Body of pancreas (tissue), 4 donors: ENCODE measurements around the gene ANO4.

Experiments used
- POLR2A ChIP-seq, 3 donors: fragments of 450-650 bp; IDR thresholded peaks; one replicate each; pipeline ENCODE4 v1.6.1; 2016; ENCODE audit warnings: antibody characterized with exemption in 3 of 3, mild to moderate bottlenecking in 2 of 3
- TF ChIP-seq, protein P1 (sequence below), 7 experiments: fragments of 450-650 bp in 4 of 7; fragments of 200-600 bp in 3 of 7; sonication (generic) in 3 of 7; IDR thresholded peaks; one replicate each; pipeline ENCODE4 v1.5.1; 2016 to 2019; ENCODE audit warnings: antibody characterized with exemption in 7 of 7

DNA sequence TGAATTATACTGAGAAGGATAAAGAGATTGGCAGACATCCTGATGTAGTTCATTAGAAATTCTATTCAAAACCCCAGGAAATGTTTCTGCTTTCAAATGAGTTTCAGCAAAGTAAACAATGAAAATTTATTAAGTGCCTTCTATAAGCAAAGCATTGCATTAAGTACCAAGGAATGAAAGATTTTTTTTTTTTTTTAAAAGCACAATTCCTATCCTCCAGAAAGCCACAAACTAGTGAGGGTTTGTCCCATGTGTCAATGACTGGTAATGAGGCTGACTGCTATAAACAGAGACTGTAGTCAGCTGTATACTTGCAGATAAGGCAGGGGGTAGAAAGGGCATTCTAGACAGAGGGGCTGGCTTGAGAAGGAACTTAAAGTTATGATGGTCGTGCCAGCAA lies 6.7 kb downstream of the ANO4 start:
- TF ChIP-seq, protein P1, sequence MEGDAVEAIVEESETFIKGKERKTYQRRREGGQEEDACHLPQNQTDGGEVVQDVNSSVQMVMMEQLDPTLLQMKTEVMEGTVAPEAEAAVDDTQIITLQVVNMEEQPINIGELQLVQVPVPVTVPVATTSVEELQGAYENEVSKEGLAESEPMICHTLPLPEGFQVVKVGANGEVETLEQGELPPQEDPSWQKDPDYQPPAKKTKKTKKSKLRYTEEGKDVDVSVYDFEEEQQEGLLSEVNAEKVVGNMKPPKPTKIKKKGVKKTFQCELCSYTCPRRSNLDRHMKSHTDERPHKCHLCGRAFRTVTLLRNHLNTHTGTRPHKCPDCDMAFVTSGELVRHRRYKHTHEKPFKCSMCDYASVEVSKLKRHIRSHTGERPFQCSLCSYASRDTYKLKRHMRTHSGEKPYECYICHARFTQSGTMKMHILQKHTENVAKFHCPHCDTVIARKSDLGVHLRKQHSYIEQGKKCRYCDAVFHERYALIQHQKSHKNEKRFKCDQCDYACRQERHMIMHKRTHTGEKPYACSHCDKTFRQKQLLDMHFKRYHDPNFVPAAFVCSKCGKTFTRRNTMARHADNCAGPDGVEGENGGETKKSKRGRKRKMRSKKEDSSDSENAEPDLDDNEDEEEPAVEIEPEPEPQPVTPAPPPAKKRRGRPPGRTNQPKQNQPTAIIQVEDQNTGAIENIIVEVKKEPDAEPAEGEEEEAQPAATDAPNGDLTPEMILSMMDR (IDR thresholded peaks at IDR 0.05), result no peak
- TF ChIP-seq POLR2A (IDR thresholded peaks at IDR 0.05), result no peak
